ENCODE data around the gene RAPGEF5. TPM values are rescaled to one million over a fixed set of nuclear protein-coding genes. Genes with fewer than 3 reads are reported as not detected.
"Not testable (repeated sequence)": the region's sequence is repeated elsewhere in the genome, so short reads cannot be mapped to it uniquely, and the experiment has no call there.

Gene RAPGEF5
- total and polyA plus RNA-seq, 2 donors (not counting 3 experiments of a cell fraction or from before 2014, with no cell fraction given), result 10.0 to 43.2 TPM

DNA sequence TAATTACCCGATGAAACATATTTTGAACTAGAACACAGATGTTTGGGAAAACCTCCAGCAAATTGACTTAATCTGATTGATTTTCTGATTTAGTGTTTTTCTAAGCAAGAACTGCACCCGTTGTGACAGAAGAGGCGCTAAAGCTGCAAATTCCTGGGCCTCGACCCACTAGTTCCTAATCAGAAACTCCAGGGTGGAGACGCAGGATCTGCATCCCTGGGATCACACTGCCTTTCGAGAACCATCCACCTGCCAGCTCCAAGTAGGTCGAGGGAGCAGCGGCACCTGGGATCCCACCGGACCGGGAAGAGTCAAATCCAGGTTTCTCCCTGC lies 274.4 kb downstream of the RAPGEF5 start:
- ChIA-PET CTCF (interaction anchor here (0.6 to 2.7 kb wide), 26 partner anchors 9 to 1306 kb away, joined by 3 to 49 read pairs (median 6); partner anchors contain the start of genes SP4 and STEAP1B), POLR2A (interaction anchor here (1.9 kb wide), 1 partner anchor 655 kb away, joined by 5 read pairs; the partner anchor contains the start of gene SP4)
- Histone ChIP-seq H3K9me3 (replicated peaks; ENCODE audit: control insufficient read depth, insufficient read depth, low read length) (no peaks in the 10 kb centered on the region), H2AFZ (ENCODE audit: low read depth, low read length) (peak overlapping the region; percentile 98), H3K27ac (ENCODE audit: insufficient read depth, low read depth, low read length) (no peak overlapping the region), H3K9me1 (replicated peaks; ENCODE audit: control insufficient read depth, extremely low read depth, insufficient read depth, low read length) (no peaks in the 10 kb centered on the region), H3K36me3 (ENCODE audit: control insufficient read depth in 2 of 2, extremely low read depth in 1 of 2, insufficient read depth in 2 of 2, low read length in 2 of 2) (no peaks in the 10 kb centered on the region), H3K9ac (replicated peaks; ENCODE audit: extremely low read depth, insufficient read depth, low read length) (peak overlapping the region; percentile 59), H3K4me3 (replicated peaks in 1 of 3; ENCODE audit: insufficient read depth in 1 of 3, low read depth in 1 of 3, low read length in 3 of 3) (peak overlapping the region; percentile 22 to 69 (median 66)), H3K4me1 (ENCODE audit: control insufficient read depth, extremely low read depth, insufficient read depth, low read length) (peaks cover 11% of the 10 kb centered on the region), H3K27me3 (ENCODE audit: control insufficient read depth in 2 of 2, insufficient read depth in 2 of 2, low read length in 2 of 2) (peaks cover 14 to 20% of the 10 kb centered on the region in 2 experiments), H3K4me2 (ENCODE audit: insufficient read depth, low read length) (peak overlapping the region; percentile 96), H3K79me2 (ENCODE audit: control insufficient read depth, insufficient read depth, low read length) (no peaks in the 10 kb centered on the region), H4K20me1 (replicated peaks; ENCODE audit: control insufficient read depth, extremely low read depth, insufficient read depth, low read length) (no peaks in the 10 kb centered on the region)
- no TSS peak for BruUV-seq (replicated peaks)
- FAIRE-seq, result no peak
- intact Hi-C loops (cut with micrococcal nuclease) (loop anchor here (2.0 to 5.0 kb wide), 6 partner anchors 135 to 1300 kb away; partner anchors contain the start of gene CDCA7L), dilution Hi-C loops (cut with MboI; ENCODE audit: extremely low pct_ligation_motif_present, low sequenced_read_pairs) (no loop called here)
- DNase-seq (ENCODE audit: low read depth, low spot score), result no peak
- TF ChIP-seq JUN (IDR thresholded peaks at IDR 0.05; ENCODE audit: borderline replicate concordance, insufficient read depth, insufficient read length, low read depth), result no peak
- no peak for TF ChIP-seq EZH2 (IDR thresholded peaks at IDR 0.05; ENCODE audit: borderline replicate concordance, low read depth, low read length, severe bottlenecking)
- TF ChIP-seq FOS (IDR thresholded peaks at IDR 0.05; ENCODE audit: borderline replicate concordance, insufficient read depth, low read length), result no peak
- no peak for TF ChIP-seq MYC (IDR thresholded peaks at IDR 0.05; ENCODE audit: low read depth, low read length)
- no peak for TF ChIP-seq POLR2AphosphoS5 (IDR thresholded peaks at IDR 0.05; ENCODE audit: insufficient read depth, low read depth, low read length)
- TF ChIP-seq, protein P1, sequence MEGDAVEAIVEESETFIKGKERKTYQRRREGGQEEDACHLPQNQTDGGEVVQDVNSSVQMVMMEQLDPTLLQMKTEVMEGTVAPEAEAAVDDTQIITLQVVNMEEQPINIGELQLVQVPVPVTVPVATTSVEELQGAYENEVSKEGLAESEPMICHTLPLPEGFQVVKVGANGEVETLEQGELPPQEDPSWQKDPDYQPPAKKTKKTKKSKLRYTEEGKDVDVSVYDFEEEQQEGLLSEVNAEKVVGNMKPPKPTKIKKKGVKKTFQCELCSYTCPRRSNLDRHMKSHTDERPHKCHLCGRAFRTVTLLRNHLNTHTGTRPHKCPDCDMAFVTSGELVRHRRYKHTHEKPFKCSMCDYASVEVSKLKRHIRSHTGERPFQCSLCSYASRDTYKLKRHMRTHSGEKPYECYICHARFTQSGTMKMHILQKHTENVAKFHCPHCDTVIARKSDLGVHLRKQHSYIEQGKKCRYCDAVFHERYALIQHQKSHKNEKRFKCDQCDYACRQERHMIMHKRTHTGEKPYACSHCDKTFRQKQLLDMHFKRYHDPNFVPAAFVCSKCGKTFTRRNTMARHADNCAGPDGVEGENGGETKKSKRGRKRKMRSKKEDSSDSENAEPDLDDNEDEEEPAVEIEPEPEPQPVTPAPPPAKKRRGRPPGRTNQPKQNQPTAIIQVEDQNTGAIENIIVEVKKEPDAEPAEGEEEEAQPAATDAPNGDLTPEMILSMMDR (IDR thresholded peaks at IDR 0.05; ENCODE audit: extremely low read depth in 1 of 2, insufficient read depth in 1 of 2, low read depth in 1 of 2, low read length in 2 of 2), result no peak
- TF ChIP-seq GATA2 (IDR thresholded peaks at IDR 0.05; ENCODE audit: insufficient read depth, insufficient read length, low read depth, low read length), result no peak
- TF ChIP-seq, protein P2, sequence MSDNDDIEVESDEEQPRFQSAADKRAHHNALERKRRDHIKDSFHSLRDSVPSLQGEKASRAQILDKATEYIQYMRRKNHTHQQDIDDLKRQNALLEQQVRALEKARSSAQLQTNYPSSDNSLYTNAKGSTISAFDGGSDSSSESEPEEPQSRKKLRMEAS (IDR thresholded peaks at IDR 0.05; ENCODE audit: insufficient read depth, insufficient read length), result no peak
- no peak for TF ChIP-seq POLR2A (IDR thresholded peaks at IDR 0.05; ENCODE audit: low read depth, low read length)

DNA sequence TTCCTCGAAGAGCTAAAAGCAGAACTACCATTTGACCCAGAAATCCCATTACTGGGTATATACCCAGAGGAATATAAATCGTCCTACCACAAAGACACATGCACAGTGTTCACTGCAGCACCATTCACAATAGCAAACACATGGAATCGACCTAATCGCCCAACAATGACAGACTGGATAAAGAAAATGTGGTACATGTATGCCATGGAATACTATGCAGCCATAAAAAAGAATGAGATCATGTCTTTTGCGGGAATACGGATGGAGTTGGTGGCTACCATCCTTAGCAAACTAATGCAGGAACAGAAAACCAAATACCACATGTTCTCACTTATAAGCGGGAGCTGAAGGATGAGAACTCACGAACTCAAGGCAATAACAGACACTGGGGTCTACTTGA lies 276.7 kb downstream of the RAPGEF5 start:
- CTCF ChIA-PET; FAIRE-seq; H3K27ac ChIP-seq (ENCODE audit: insufficient read depth, low read depth, low read length); dilution Hi-C loops (cut with MboI; ENCODE audit: extremely low pct_ligation_motif_present, low sequenced_read_pairs); DNase-seq (ENCODE audit: low read depth, low spot score); POLR2A ChIA-PET; H3K79me2 ChIP-seq (ENCODE audit: control insufficient read depth, insufficient read depth, low read length); H3K4me3 ChIP-seq (replicated peaks in 1 of 3; ENCODE audit: insufficient read depth in 1 of 3, low read depth in 1 of 3, low read length in 3 of 3); H3K36me3 ChIP-seq (ENCODE audit: control insufficient read depth in 2 of 2, extremely low read depth in 1 of 2, insufficient read depth in 2 of 2, low read length in 2 of 2); H4K20me1 ChIP-seq (replicated peaks; ENCODE audit: control insufficient read depth, extremely low read depth, insufficient read depth, low read length); H2AFZ ChIP-seq (ENCODE audit: low read depth, low read length); BruUV-seq (replicated peaks); H3K9ac ChIP-seq (replicated peaks; ENCODE audit: extremely low read depth, insufficient read depth, low read length); H3K9me1 ChIP-seq (replicated peaks; ENCODE audit: control insufficient read depth, extremely low read depth, insufficient read depth, low read length); H3K4me2 ChIP-seq (ENCODE audit: insufficient read depth, low read length); H3K9me3 ChIP-seq (replicated peaks; ENCODE audit: control insufficient read depth, insufficient read depth, low read length): not testable (repeated sequence)
- H3K4me1 ChIP-seq (ENCODE audit: control insufficient read depth, extremely low read depth, insufficient read depth, low read length), result peaks cover 11% of the 10 kb centered on the region
- H3K27me3 ChIP-seq (ENCODE audit: control insufficient read depth in 2 of 2, insufficient read depth in 2 of 2, low read length in 2 of 2), result peaks cover 14 to 28% of the 10 kb centered on the region in 2 experiments
- intact Hi-C loops (cut with micrococcal nuclease), result loop anchor here (5.0 kb wide), 3 partner anchors 133 to 558 kb away; partner anchors contain the start of gene CDCA7L

DNA sequence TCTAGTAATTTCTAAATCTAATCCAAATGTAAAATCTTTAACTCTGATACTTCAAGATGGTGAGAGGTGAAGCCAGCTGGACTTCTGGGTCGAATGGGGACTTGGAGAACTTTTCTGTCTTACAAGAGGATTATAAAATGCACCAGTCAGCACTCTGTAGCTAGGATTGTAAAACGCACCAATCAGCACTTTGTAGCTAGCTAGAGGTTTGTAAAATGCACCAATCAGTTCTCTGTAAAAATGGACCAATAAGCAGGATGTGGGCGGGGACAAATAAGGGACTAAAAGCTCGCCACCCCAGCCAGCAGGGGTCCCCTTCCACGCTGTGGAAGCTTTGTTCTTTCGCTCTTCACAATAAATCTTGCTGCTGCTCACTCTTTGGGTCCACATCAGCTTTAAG lies 278.1 kb downstream of the RAPGEF5 start:
- H3K27me3 ChIP-seq (ENCODE audit: control insufficient read depth in 2 of 2, insufficient read depth in 2 of 2, low read length in 2 of 2), result peaks cover 18 to 39% of the 10 kb centered on the region in 2 experiments
- POLR2A ChIA-PET; H3K9me3 ChIP-seq (replicated peaks; ENCODE audit: control insufficient read depth, insufficient read depth, low read length); BruUV-seq (replicated peaks); H3K4me3 ChIP-seq (replicated peaks in 1 of 3; ENCODE audit: insufficient read depth in 1 of 3, low read depth in 1 of 3, low read length in 3 of 3); H3K36me3 ChIP-seq (ENCODE audit: control insufficient read depth in 2 of 2, extremely low read depth in 1 of 2, insufficient read depth in 2 of 2, low read length in 2 of 2); H3K4me2 ChIP-seq (ENCODE audit: insufficient read depth, low read length); H4K20me1 ChIP-seq (replicated peaks; ENCODE audit: control insufficient read depth, extremely low read depth, insufficient read depth, low read length); H3K79me2 ChIP-seq (ENCODE audit: control insufficient read depth, insufficient read depth, low read length); DNase-seq (ENCODE audit: low read depth, low spot score); H3K27ac ChIP-seq (ENCODE audit: insufficient read depth, low read depth, low read length); intact Hi-C loops (cut with micrococcal nuclease); FAIRE-seq; H2AFZ ChIP-seq (ENCODE audit: low read depth, low read length); H3K9me1 ChIP-seq (replicated peaks; ENCODE audit: control insufficient read depth, extremely low read depth, insufficient read depth, low read length); dilution Hi-C loops (cut with MboI; ENCODE audit: extremely low pct_ligation_motif_present, low sequenced_read_pairs); H3K9ac ChIP-seq (replicated peaks; ENCODE audit: extremely low read depth, insufficient read depth, low read length); H3K4me1 ChIP-seq (ENCODE audit: control insufficient read depth, extremely low read depth, insufficient read depth, low read length): not testable (repeated sequence)
- CTCF ChIA-PET, result interaction anchor here (1.1 kb wide), 2 partner anchors 9 to 250 kb away, joined by 3 read pairs; no protein-coding TSS in a partner anchor

All from endothelial cell of umbilical vein (primary cell).